HepG2 (cell line): ENCODE results near the gene GFOD1. TPM values are rescaled to one million over a fixed set of nuclear protein-coding genes. Genes with fewer than 3 reads are reported as not detected.

ENCODE experiments used
- ASH2L ChIP-seq: fragments of 300-600, 200-600 bp; sonication (generic); IDR thresholded peaks from 2 replicates; pipeline ENCODE4 v1.7.0; 2017; ENCODE audit warnings: low read depth, mild to moderate bottlenecking, moderate library complexity, mixed read lengths, low read length; ENCODE audit not compliant: insufficient read length
- ATF1 ChIP-seq: IDR thresholded peaks from 2 replicates; pipeline ENCODE4 v1.6.1; 2016; ENCODE audit warnings: mild to moderate bottlenecking, control low read depth
- CAMTA2 ChIP-seq: sonication (generic); formaldehyde crosslinking; IDR thresholded peaks from 2 replicates; pipeline ENCODE4 v1.4.0; 2020; ENCODE audit warnings: mild to moderate bottlenecking, missing genetic modification reagents, borderline replicate concordance
- FLYWCH1 ChIP-seq: sonication (generic); formaldehyde crosslinking; IDR thresholded peaks from 2 replicates; pipeline ENCODE4 v1.8.1; 2023; ENCODE audit warnings: mild to moderate bottlenecking, missing genetic modification reagents
- FOXO1 ChIP-seq: sonication (generic); formaldehyde crosslinking; IDR thresholded peaks from 2 replicates; pipeline ENCODE4 v1.4.0; 2020; ENCODE audit warnings: missing genetic modification reagents
- HINFP ChIP-seq: sonication (generic); formaldehyde crosslinking; IDR thresholded peaks from 2 replicates; pipeline ENCODE4 v1.4.0; 2020; ENCODE audit warnings: low read depth, mild to moderate bottlenecking, missing genetic modification reagents
- HOXA5 ChIP-seq: sonication (generic); formaldehyde crosslinking; IDR thresholded peaks from 2 replicates; pipeline ENCODE4 v1.4.0; 2020; ENCODE audit warnings: missing genetic modification reagents
- MYC ChIP-seq: sonication (generic); formaldehyde crosslinking; IDR thresholded peaks from 2 replicates; pipeline ENCODE4 v1.9.0; 2021; ENCODE audit warnings: missing genetic modification reagents, borderline replicate concordance
- NR1H2 ChIP-seq: sonication (generic); formaldehyde crosslinking; IDR thresholded peaks from 2 replicates; pipeline ENCODE4 v1.8.1; 2022; ENCODE audit warnings: low read depth, missing genetic modification reagents, borderline replicate concordance
- PHF20 ChIP-seq: sonication (generic); formaldehyde crosslinking; IDR thresholded peaks from 2 replicates; pipeline ENCODE4 v1.5.0; 2020; ENCODE audit warnings: mild to moderate bottlenecking, missing genetic modification reagents
- RFXAP ChIP-seq: sonication (generic); formaldehyde crosslinking; IDR thresholded peaks from 2 replicates; pipeline ENCODE4 v1.4.0; 2020; ENCODE audit warnings: missing genetic modification reagents, borderline replicate concordance
- SCMH1 ChIP-seq: sonication (generic); formaldehyde crosslinking; IDR thresholded peaks from 2 replicates; pipeline ENCODE4 v1.9.0; 2021; ENCODE audit warnings: missing genetic modification reagents, mild to moderate bottlenecking, borderline replicate concordance
- SMARCC2 ChIP-seq: fragments of 450-650 bp; IDR thresholded peaks from 2 replicates; pipeline ENCODE4 v1.6.1; 2017; ENCODE audit warnings: antibody characterized with exemption, mild to moderate bottlenecking
- THAP8 ChIP-seq: sonication (generic); formaldehyde crosslinking; IDR thresholded peaks from 2 replicates; pipeline ENCODE4 v1.5.1; 2020; ENCODE audit warnings: missing genetic modification reagents, mild to moderate bottlenecking, borderline replicate concordance
- ZNF136 ChIP-seq: sonication (generic); formaldehyde crosslinking; IDR thresholded peaks from 2 replicates; pipeline ENCODE4 v1.8.1; 2022; ENCODE audit warnings: low read depth, mild to moderate bottlenecking, moderate library complexity, missing genetic modification reagents
- ZNF510 ChIP-seq: sonication (generic); formaldehyde crosslinking; IDR thresholded peaks from 2 replicates; pipeline ENCODE4 v1.4.0; 2020; ENCODE audit warnings: low read depth, mild to moderate bottlenecking, missing genetic modification reagents
- ZNF784 ChIP-seq: sonication (generic); formaldehyde crosslinking; IDR thresholded peaks from 2 replicates; pipeline ENCODE4 v1.5.1; 2020; ENCODE audit warnings: missing genetic modification reagents, mild to moderate bottlenecking, borderline replicate concordance
- polyA plus RNA-seq, 8 experiments: library from polyadenylated mRNA; depleted of rRNA in 3 of 8; stranded (reverse) in 7 of 8; unstranded in 1 of 8; fragments of >200 nt; fragmentation: Illumina TruSeq in 4 of 8; extraction: Trizol in 4 of 8; gene quantifications; 2 replicates each; pipeline versions ENCODE4 v1.2.1 to v1.2.3, GENCODE V29; 2011 to 2016; ENCODE audit warnings: low read depth in 4 of 8, missing spikeins in 1 of 8, mixed read lengths in 1 of 8; ENCODE audit not compliant: insufficient read depth in 1 of 8
- total RNA-seq, 5 experiments: library from RNA; depleted of rRNA; stranded (reverse); fragments of >200 nt; fragmentation: Illumina TruSeq; extraction: Trizol; gene quantifications; 2 replicates each; pipeline ENCODE4 v1.2.3, GENCODE V29; 2016; ENCODE audit warnings: low read depth in 1 of 5
- TF ChIP-seq, protein P1 (sequence below): fragments of 450-650 bp; IDR thresholded peaks from 2 replicates; pipeline ENCODE4 v1.6.1; 2016
- TF ChIP-seq, protein P2 (sequence below): sonication (generic); formaldehyde crosslinking; IDR thresholded peaks from 2 replicates; pipeline ENCODE4 v1.8.0; 2022; ENCODE audit warnings: mild to moderate bottlenecking, missing genetic modification reagents, borderline replicate concordance
- TF ChIP-seq, protein P3 (sequence below): sonication (generic); formaldehyde crosslinking; IDR thresholded peaks from 2 replicates; pipeline ENCODE4 v1.5.0; 2020; ENCODE audit warnings: mild to moderate bottlenecking, missing genetic modification reagents, borderline replicate concordance

Gene GFOD1
- total and polyA plus RNA-seq, 2 of the 13 experiments (the other 11 are each of a cell fraction or from before 2014, with no cell fraction given) = 1.9 to 6.4 TPM

- TF ChIP-seq FLYWCH1 (no peak), ZNF136 (CRISPR knock-in tag) (no peak), ZNF784 (CRISPR knock-in tag) (no peak), ASH2L (no peak), ATF1 (CRISPR knock-in tag) (no peak), FOXO1 (CRISPR knock-in tag) (peak; percentile 34; the same call in 1 of the 2 replicates), THAP8 (CRISPR knock-in tag) (no peak), ZNF510 (CRISPR knock-in tag) (no peak), NR1H2 (CRISPR knock-in tag) (no peak), SMARCC2 (no peak), CAMTA2 (CRISPR knock-in tag) (0 out of 2 replicates have a peak, but pooled peaks have one; percentile 63), HOXA5 (no peak), RFXAP (CRISPR knock-in tag) (no peak), SCMH1 (CRISPR knock-in tag) (no peak), MYC (CRISPR knock-in tag) (peak; percentile 21; the same call in 1 of the 2 replicates), PHF20 (CRISPR knock-in tag) (no peak), HINFP (CRISPR knock-in tag) (peak; percentile 77; the same call in 1 of the 2 replicates)
- TF ChIP-seq, protein P1, sequence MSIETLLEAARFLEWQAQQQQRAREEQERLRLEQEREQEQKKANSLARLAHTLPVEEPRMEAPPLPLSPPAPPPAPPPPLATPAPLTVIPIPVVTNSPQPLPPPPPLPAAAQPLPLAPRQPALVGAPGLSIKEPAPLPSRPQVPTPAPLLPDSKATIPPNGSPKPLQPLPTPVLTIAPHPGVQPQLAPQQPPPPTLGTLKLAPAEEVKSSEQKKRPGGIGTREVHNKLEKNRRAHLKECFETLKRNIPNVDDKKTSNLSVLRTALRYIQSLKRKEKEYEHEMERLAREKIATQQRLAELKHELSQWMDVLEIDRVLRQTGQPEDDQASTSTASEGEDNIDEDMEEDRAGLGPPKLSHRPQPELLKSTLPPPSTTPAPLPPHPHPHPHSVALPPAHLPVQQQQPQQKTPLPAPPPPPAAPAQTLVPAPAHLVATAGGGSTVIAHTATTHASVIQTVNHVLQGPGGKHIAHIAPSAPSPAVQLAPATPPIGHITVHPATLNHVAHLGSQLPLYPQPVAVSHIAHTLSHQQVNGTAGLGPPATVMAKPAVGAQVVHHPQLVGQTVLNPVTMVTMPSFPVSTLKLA = no peak
- TF ChIP-seq, protein P2, sequence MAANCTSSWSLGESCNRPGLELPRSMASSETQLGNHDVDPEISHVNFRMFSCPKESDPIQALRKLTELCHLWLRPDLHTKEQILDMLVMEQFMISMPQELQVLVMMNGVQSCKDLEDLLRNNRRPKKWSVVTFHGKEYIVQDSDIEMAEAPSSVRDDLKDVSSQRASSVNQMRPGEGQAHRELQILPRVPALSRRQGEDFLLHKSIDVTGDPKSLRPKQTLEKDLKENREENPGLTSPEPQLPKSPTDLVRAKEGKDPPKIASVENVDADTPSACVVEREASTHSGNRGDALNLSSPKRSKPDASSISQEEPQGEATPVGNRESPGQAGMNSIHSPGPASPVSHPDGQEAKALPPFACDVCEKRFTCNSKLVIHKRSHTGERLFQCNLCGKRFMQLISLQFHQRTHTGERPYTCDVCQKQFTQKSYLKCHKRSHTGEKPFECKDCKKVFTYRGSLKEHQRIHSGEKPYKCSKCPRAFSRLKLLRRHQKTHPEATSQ (CRISPR knock-in tag) = 0 out of 2 replicates have a peak, but pooled peaks have one; percentile 49
- TF ChIP-seq, protein P3, sequence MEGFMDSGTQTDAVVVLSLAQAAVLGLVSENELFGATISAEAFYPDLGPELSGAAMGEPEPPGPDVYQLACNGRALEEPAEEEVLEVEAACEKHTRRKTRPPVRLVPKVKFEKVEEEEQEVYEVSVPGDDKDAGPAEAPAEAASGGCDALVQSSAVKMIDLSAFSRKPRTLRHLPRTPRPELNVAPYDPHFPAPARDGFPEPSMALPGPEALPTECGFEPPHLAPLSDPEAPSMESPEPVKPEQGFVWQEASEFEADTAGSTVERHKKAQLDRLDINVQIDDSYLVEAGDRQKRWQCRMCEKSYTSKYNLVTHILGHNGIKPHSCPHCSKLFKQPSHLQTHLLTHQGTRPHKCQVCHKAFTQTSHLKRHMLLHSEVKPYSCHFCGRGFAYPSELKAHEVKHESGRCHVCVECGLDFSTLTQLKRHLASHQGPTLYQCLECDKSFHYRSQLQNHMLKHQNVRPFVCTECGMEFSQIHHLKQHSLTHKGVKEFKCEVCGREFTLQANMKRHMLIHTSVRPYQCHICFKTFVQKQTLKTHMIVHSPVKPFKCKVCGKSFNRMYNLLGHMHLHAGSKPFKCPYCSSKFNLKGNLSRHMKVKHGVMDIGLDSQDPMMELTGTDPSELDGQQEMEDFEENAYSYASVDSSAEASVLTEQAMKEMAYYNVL (CRISPR knock-in tag) = peak; percentile 63; the same call in 1 of the 2 replicates
These were observed 74.5 kb downstream of the GFOD1 start (continued) for GRCh38 chr6:13412639-13413465.
